ENCODE measurements around the gene PPP1R16B.

DNA sequence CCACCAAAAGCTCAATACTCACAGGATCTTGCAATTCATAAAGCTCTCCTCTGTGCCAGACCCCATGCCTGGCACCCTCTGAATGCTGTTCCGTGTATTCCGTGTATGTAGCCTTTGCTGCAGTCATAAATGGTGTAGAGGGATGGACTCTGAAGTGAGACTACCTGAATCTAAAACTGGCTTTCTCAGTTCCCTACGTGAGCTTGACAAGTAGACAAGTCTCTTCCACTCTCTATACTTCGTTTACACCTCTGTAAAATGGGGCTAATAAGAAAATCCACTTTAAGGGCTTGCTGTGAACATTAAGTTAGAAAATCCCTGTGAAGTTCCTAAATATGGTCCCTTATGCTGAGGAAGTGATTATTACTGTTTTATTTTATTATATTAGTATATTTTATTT is 31.5 kb downstream of the PPP1R16B start:
- TF ChIP-seq YY1 (IDR thresholded peaks at IDR 0.05; ENCODE audit: insufficient read depth, insufficient read length), result no peak
- TF ChIP-seq ZNF274 (IDR thresholded peaks at IDR 0.05; ENCODE audit: low read depth, low read length), result no peak
- TF ChIP-seq SUZ12 (IDR thresholded peaks at IDR 0.05; ENCODE audit: extremely low read depth, insufficient read depth, insufficient read length), result no peak

All from NT2/D1 (cell line).